Measurements from ENCODE around the gene RNU5D-1.
"Not testable (repeated sequence)": the region's sequence is repeated elsewhere in the genome, so short reads cannot be mapped to it uniquely, and the experiment has no call there.

The RNU5D-1 gene

DNA sequence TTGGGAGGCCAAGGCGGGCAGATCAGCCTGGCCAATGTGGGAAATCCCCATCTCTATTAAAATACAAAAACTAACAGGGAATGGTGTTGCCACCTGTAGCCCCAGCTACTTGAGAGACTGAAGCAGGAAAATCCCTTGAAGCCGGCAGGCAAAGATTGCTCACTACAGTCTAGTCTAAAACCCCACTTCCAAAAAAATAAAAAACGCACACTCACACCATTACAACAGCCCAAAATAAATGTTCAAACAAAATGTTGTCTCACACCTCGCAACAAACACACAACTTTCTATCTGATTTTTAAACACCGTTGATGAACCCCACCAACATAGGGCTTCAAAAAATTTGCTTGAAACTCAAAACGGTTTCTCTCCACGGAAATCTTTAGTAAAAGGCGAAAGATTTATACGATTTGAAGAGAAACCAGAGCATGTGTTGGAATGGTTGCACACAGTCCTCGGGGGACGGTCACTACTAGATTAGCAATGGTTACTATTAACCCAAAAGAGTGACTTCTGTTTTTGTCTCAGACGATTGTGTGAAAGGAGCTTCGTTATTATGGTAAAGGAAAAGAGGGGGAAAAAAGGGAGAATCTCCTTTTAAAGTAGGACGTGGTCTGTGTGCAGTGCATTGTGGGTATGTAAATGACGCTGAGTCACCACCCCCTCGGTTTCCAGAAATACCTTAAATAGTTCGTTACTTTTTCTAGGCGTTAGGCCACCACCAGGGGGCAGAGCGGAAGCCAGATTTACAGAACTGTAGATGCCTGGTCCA, at the start of gene RNU5D-1:
Gene RNU5D-1, minus strand, starts transcription at position 430 of the 772 bp plus-strand sequence.
- Histone ChIP-seq H3K4me3 (ENCODE audit: low read length) (no peak within 1 kb of the TSS; the same call in 1 of the 2 replicates), H3K27me3 (ENCODE audit: insufficient read depth, low read length) (no peaks in the 10 kb centered on the region), H3K36me3 (ENCODE audit: insufficient read depth, low read depth, low read length) (no peaks in the 10 kb centered on the region), H3K9me3 (ENCODE audit: insufficient read depth, low read depth, low read length) (no peaks in the 10 kb centered on the region), H3K9ac (ENCODE audit: low read depth, low read length) (peak within 1 kb of the TSS; percentile 89), H3K27ac (ENCODE audit: low read length) (peak within 1 kb of the TSS; percentile 81), H3K4me1 (ENCODE audit: insufficient read depth, low read length) (no peaks in the 10 kb centered on the region; the same call in 1 of the 2 replicates)

DNA sequence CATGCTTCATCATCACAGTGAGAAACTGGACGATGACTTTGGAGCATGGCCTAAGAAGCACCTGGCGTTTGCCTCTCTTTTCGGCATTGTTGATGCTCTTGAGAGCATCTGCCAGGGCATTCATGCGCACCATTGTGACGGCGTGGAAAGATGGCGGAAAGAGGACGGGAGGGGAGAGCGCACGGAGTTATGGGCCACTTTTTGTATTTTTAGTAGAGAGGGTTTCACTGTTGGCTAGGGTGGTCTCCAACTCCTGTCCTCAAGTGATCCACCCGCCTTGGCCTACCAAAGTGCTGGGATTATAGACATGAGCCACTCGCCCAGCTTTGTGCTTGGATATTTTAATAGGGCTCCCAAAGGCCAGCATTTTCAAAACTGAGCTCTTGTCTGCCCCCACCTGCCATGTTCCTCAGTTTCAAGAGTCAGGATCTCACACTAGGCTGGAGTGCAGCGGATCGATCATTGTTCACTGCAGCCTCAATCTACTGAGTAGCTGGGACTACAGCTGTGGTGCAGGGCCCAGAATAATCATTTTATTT, 49.7 kb upstream of the RNU5D-1 start:
- Histone ChIP-seq H3K9ac (ENCODE audit: low read depth, low read length) (no peak overlapping the region), H3K4me3 (ENCODE audit: low read length) (no peak overlapping the region), H3K4me1 (ENCODE audit: insufficient read depth, low read length) (peaks cover 11% of the 10 kb centered on the region; the same call in 1 of the 2 replicates), H3K36me3 (ENCODE audit: insufficient read depth, low read depth, low read length) (peaks cover 56% of the 10 kb centered on the region), H3K27me3 (ENCODE audit: insufficient read depth, low read length) (peaks cover 13% of the 10 kb centered on the region), H3K9me3 (ENCODE audit: insufficient read depth, low read depth, low read length) (no peaks in the 10 kb centered on the region), H3K27ac (ENCODE audit: low read length) (no peak overlapping the region)

DNA sequence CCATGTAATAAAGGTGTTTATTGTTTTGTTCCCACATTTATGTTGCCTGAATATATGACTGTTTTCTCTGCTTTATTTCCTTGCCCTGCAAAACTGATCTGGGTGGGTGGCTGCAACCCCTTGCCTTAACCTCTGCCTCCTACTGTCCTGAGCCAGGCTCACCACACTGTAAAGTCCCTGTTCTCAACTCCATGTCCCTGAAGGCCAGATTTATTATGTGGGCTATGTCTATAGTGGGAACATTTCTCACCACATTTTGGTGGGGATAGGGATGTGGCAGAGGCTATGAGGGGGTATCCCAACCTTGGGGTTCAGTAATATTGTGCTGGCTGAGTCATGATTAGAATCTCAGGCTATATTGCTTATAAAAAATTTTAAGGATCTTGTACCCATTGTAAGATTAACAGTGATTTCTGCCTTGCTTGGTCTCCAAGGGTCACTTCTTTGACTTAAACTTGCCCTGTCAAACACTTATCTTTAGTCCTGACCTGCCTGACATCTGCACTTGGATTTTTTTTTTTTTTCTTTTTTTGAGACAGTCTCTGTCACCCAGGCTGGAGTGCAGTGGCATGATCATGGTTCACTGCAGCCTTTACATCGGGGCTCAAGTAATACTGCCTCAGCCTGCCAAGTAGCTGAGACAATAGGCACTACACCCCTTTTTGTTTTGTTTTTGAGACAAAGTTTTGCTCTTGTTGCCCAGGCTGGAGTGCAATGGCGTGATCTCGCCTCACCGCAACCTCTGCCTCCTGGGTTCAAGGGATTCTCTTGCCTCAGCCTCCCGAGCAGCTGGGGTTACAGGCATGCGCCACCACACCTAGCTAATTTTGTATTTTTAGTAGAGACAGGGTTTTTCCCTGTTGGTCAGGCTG, 48.0 kb upstream of the RNU5D-1 start:
- H3K4me1 ChIP-seq (ENCODE audit: insufficient read depth, low read length): peaks cover 8% of the 10 kb centered on the region; the same call in 1 of the 2 replicates
- H3K9me3 ChIP-seq (ENCODE audit: insufficient read depth, low read depth, low read length): no peaks in the 10 kb centered on the region
- H3K4me3 ChIP-seq (ENCODE audit: low read length): no peak overlapping the region; the same call in none of the 2 replicates
- H3K27me3 ChIP-seq (ENCODE audit: insufficient read depth, low read length): no peaks in the 10 kb centered on the region
- H3K9ac ChIP-seq (ENCODE audit: low read depth, low read length): peak overlapping the region; percentile 99; the same call in 1 of the 2 replicates
- H3K36me3 ChIP-seq (ENCODE audit: insufficient read depth, low read depth, low read length): peaks cover 56% of the 10 kb centered on the region
- no peak overlapping the region for H3K27ac ChIP-seq (ENCODE audit: low read length)

DNA sequence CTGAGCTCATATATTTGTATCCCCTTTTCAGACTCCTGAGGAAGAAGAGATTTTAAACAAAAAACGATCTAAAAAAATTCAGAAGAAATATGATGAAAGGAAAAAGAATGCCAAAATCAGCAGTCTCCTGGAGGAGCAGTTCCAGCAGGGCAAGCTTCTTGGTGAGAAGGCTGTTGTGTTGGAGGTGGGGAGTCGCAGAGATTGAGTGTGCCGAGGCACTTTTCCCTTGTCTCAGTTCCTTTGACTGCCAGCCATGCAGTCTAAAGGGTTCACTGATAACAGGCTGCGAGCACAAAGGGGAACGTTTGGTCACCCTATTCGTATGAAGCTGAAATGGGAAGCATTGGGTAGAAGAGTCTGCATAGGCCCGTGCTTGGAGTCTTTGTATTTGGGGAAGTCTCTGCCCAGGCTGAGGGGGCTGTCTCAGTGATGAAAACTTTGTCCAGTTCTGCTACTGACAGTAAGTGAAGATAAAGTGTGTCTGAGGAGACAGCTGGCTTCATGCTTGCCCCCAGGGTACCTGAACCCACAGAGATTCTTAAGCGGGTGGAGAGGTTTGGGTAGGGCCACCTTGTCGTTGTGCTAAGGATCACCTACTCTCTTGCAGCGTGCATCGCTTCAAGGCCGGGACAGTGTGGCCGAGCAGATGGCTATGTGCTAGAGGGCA, 47.1 kb upstream of the RNU5D-1 start:
- Histone ChIP-seq H3K4me3 (ENCODE audit: low read length) (peak overlapping the region; percentile 83; the same call in 1 of the 2 replicates), H3K9ac (ENCODE audit: low read depth, low read length) (peak overlapping the region; percentile 99; the same call in 1 of the 2 replicates), H3K4me1 (ENCODE audit: insufficient read depth, low read length) (peaks cover 4% of the 10 kb centered on the region; the same call in 1 of the 2 replicates), H3K27ac (ENCODE audit: low read length) (no peak overlapping the region), H3K27me3 (ENCODE audit: insufficient read depth, low read length) (no peaks in the 10 kb centered on the region), H3K9me3 (ENCODE audit: insufficient read depth, low read depth, low read length) (no peaks in the 10 kb centered on the region), H3K36me3 (ENCODE audit: insufficient read depth, low read depth, low read length) (peaks cover 56% of the 10 kb centered on the region)

DNA sequence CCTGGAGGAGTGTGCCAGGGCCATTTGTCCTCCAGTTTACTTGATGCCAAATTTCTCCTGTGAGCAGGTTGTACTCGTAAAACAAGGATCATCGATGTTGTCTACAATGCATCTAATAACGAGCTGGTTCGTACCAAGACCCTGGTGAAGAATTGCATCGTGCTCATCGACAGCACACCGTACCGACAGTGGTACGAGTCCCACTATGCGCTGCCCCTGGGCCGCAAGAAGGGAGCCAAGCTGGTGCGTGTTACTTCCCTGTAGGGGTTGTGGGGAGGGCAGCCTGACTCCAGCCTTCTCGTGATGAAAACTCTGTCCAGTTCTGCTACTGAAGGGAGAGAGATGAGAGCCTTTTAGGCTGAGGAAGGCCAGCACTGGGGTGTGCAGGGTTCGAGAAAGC, 46.6 kb upstream of the RNU5D-1 start:
- Histone ChIP-seq H3K9ac (ENCODE audit: low read depth, low read length) (peak overlapping the region; percentile 99), H3K27ac (ENCODE audit: low read length) (no peak overlapping the region), H3K4me3 (ENCODE audit: low read length) (peak overlapping the region; percentile 83), H3K4me1 (ENCODE audit: insufficient read depth, low read length) (peaks cover 4% of the 10 kb centered on the region; the same call in 1 of the 2 replicates), H3K27me3 (ENCODE audit: insufficient read depth, low read length) (no peaks in the 10 kb centered on the region), H3K9me3 (ENCODE audit: insufficient read depth, low read depth, low read length) (no peaks in the 10 kb centered on the region), H3K36me3 (ENCODE audit: insufficient read depth, low read depth, low read length) (peaks cover 56% of the 10 kb centered on the region)

DNA sequence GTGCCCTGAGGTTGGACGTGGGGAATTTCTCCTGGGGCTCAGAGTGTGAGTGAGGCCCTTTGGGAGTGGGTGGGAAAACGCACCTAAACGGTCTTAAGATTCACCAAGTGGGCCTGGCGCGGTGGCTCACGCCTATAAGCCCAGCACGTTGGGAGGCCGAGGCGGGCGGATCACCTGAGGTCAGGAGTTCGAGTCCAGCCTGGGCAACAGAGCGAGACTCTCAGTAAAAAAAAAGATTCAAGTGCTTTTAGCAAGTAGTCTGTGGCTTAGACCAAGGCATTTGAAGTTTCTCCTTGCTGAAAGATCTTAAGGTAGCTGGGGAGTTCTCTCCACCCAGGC, 45.7 kb upstream of the RNU5D-1 start:
- no peaks in the 10 kb centered on the region for H3K9me3 ChIP-seq (ENCODE audit: insufficient read depth, low read depth, low read length)
- peaks cover 56% of the 10 kb centered on the region for H3K36me3 ChIP-seq (ENCODE audit: insufficient read depth, low read depth, low read length)

DNA sequence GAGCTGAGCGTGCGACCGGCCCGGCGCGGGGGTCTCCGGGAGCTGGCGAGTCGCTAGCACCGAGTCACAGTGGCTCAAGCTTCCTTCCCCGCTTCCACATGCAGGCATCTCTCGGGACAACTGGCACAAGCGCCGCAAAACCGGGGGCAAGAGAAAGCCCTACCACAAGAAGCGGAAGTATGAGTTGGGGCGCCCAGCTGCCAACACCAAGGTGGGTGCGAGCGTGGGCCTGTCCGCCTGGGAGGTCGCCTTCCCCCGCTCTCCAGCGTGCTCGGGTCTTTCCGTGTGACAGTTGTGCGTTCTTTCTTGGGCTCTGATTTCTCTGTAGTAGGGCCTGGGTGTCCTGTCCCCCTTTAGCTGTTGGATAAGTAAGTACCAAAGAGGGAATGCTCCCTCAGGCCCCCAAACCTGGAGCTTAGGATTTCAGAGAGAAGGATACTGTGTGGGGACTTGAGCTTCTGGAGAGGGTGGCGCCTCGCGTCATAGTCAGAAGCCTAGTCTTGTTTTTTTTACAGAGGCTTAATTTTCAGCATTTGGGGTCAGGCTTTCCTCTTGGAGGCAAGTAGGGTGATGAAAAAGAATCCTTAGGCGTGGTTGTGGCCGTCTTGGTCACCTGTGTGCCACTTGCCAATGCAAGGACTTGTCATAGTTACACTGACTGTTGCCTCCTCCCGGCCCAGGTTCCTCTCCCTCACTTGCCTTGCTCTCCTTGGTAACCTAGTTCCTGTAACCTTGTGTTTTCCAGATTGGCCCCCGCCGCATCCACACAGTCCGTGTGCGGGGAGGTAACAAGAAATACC, 45.2 kb upstream of the RNU5D-1 start:
- Histone ChIP-seq H3K27ac (ENCODE audit: low read length) (peak overlapping the region; percentile 79), H3K27me3 (ENCODE audit: insufficient read depth, low read length) (no peaks in the 10 kb centered on the region), H3K9me3 (ENCODE audit: insufficient read depth, low read depth, low read length) (no peaks in the 10 kb centered on the region), H3K36me3 (ENCODE audit: insufficient read depth, low read depth, low read length) (peaks cover 51% of the 10 kb centered on the region), H3K9ac (ENCODE audit: low read depth, low read length) (peak overlapping the region; percentile 99), H3K4me1 (ENCODE audit: insufficient read depth, low read length) (peaks cover 4% of the 10 kb centered on the region; the same call in 1 of the 2 replicates), H3K4me3 (ENCODE audit: low read length) (peak overlapping the region; percentile 83)

More for the DNA sequence above, 45.7 kb upstream of the RNU5D-1 start:
- H3K4me1 ChIP-seq (ENCODE audit: insufficient read depth, low read length): peaks cover 4% of the 10 kb centered on the region; the same call in 1 of the 2 replicates
- H3K4me3 ChIP-seq (ENCODE audit: low read length): peak overlapping the region; percentile 83
- H3K27me3 ChIP-seq (ENCODE audit: insufficient read depth, low read length): no peaks in the 10 kb centered on the region
- peak overlapping the region; percentile 79 for H3K27ac ChIP-seq (ENCODE audit: low read length)
- H3K9ac ChIP-seq (ENCODE audit: low read depth, low read length): peak overlapping the region; percentile 99

DNA sequence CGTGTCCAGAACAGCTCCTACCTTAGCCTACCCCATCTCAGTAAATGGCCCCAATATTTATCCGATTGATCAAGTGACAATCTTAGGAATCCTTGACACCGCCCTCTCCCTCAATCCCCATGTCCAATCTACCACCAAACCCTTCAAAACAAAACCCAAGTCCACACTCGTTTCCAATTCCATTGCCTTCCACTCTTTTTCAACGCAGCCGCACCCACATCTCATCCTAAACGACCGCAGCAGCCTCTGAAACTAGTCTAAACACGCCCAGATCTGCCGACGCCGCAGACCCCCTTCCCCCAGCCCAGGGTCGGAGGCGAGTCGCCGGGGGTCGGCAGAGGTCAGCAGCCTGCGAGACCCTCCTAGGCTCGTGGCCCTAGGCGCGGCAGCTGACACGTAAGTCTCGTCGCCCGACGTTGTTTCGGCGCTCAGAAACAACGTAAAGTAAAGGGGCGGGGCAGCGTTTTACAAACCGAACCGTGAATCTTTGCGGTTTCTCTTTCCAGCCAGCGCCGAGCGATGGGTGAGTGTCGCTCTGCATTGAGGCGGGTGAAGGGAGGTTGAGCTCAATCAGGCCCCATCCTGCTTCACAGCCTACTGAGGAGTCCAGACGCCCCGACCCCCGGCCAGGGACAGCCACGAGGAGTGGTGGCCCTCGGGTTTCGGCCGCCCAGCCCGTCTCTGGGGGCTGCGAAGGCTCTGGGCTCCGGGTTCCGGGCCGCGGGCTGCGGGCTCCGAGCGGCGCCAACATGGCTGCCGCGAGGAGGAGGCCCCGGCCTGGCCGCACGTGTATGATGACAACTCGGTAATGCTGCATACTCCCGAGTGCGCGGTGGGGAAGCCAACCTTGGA, 44.3 kb upstream of the RNU5D-1 start, which contains the start of gene RPS8:
Gene RPS8, plus strand, starts transcription at position 463 of the 852 bp plus-strand sequence. Its CDS starts 57 bp downstream, at position 520.
- Histone ChIP-seq H3K9me3 (ENCODE audit: insufficient read depth, low read depth, low read length) (no peaks in the 10 kb centered on the region), H3K36me3 (ENCODE audit: insufficient read depth, low read depth, low read length) (peaks cover 45% of the 10 kb centered on the region), H3K4me3 (ENCODE audit: low read length) (peak within 1 kb of the TSS; percentile 83)

DNA sequence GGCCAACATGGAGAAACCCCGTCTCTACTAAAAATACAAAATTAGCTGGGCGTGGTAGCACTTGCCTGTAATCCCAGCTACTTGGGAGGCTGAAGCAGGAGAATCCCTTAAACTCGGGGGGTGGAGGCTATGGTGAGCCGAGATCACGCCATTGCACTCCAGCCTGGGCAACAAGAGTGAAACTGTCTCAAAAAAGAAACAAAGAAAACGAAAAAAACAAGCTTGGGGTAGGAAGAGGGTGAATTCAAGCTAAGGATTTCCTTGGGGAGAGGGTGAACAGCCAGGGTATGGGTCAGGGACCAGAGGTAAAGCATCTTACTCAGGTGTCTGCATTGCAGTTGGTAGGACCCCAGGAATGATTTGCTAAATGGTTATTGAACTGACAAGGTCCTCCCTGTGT, 35.5 kb upstream of the RNU5D-1 start:
- H3K36me3 ChIP-seq (ENCODE audit: insufficient read depth, low read depth, low read length): peaks cover 62% of the 10 kb centered on the region

More for the DNA sequence above, 44.3 kb upstream of the RNU5D-1 start, which contains the start of gene RPS8:
- Histone ChIP-seq H3K27me3 (ENCODE audit: insufficient read depth, low read length) (no peaks in the 10 kb centered on the region), H3K27ac (ENCODE audit: low read length) (peak within 1 kb of the TSS; percentile 79), H3K4me1 (ENCODE audit: insufficient read depth, low read length) (peaks cover 4% of the 10 kb centered on the region; the same call in 1 of the 2 replicates), H3K9ac (ENCODE audit: low read depth, low read length) (peak within 1 kb of the TSS; percentile 99)

DNA sequence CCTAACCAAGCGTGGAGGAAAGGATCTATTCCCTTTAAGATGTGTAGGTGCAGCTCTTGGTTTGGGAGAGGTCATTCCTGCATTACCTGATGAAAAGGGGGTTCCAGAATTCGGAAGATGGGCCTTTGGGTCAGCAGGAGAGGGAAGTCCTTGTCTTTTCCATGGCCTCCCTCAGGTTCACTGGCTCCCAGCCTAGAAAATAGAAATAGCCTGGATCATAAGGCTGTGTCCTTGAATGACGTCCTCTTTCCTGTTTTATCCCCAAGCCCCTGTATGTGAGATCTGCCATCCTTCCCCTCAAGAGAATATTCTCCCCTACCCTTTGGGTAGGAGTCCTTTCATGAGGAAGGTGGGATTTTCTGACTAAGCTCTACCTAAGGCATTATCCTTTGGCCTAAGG, 29.9 kb upstream of the RNU5D-1 start:
- no peak overlapping the region for H3K9ac ChIP-seq (ENCODE audit: low read depth, low read length)
- no peak overlapping the region for H3K27ac ChIP-seq (ENCODE audit: low read length)
- H3K4me1 ChIP-seq (ENCODE audit: insufficient read depth, low read length): no peaks in the 10 kb centered on the region
- no peaks in the 10 kb centered on the region for H3K9me3 ChIP-seq (ENCODE audit: insufficient read depth, low read depth, low read length)
- peaks cover 93% of the 10 kb centered on the region for H3K36me3 ChIP-seq (ENCODE audit: insufficient read depth, low read depth, low read length)
- no peak overlapping the region for H3K4me3 ChIP-seq (ENCODE audit: low read length)
- H3K27me3 ChIP-seq (ENCODE audit: insufficient read depth, low read length): no peaks in the 10 kb centered on the region

More for the DNA sequence above, 35.5 kb upstream of the RNU5D-1 start:
- not testable (repeated sequence) for H3K27ac ChIP-seq (ENCODE audit: low read length); H3K9me3 ChIP-seq (ENCODE audit: insufficient read depth, low read depth, low read length); H3K9ac ChIP-seq (ENCODE audit: low read depth, low read length); H3K4me3 ChIP-seq (ENCODE audit: low read length); H3K4me1 ChIP-seq (ENCODE audit: insufficient read depth, low read length); H3K27me3 ChIP-seq (ENCODE audit: insufficient read depth, low read length)

Data from iPS-20b (cell line).